ENCODE results near the gene CTSO. TPM values are rescaled to one million over a fixed set of nuclear protein-coding genes. Genes with fewer than 3 reads are reported as not detected.

The CTSO gene
- polyA plus RNA-seq, 1 experiment: 24.0 TPM

DNA sequence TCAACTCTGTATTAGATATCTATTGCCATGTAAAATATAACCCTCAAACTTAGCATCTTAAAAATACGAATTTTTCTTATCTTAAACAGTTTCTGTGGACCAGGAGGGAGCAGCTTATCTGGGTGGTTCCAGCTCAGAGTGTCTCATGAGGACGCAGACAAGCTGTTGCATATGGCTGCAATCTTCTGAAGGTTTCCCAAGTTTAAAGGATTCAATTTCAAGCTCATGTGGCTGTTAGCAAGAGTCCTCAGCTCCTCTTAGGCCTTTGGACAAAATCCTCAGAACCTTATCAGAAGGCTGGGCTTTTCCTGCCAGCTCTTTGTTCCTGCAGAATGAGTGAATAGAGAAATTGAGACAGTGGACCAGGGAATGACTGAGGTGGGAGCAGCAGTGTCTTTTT is 2.8 kb upstream of the CTSO start:
- DNase-seq (ENCODE audit: low read depth, low spot score): no peak
- H3K27me3 ChIP-seq (ENCODE audit: control insufficient read depth, insufficient read depth, low read length): no peaks in the 10 kb centered on the region
- H3K27ac ChIP-seq (ENCODE audit: low read depth, low read length): no peak overlapping the region
- TF ChIP-seq, protein P1, sequence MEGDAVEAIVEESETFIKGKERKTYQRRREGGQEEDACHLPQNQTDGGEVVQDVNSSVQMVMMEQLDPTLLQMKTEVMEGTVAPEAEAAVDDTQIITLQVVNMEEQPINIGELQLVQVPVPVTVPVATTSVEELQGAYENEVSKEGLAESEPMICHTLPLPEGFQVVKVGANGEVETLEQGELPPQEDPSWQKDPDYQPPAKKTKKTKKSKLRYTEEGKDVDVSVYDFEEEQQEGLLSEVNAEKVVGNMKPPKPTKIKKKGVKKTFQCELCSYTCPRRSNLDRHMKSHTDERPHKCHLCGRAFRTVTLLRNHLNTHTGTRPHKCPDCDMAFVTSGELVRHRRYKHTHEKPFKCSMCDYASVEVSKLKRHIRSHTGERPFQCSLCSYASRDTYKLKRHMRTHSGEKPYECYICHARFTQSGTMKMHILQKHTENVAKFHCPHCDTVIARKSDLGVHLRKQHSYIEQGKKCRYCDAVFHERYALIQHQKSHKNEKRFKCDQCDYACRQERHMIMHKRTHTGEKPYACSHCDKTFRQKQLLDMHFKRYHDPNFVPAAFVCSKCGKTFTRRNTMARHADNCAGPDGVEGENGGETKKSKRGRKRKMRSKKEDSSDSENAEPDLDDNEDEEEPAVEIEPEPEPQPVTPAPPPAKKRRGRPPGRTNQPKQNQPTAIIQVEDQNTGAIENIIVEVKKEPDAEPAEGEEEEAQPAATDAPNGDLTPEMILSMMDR (IDR thresholded peaks at IDR 0.05; ENCODE audit: low read depth, low read length): no peak
- POLR2A ChIA-PET: no interaction called here
- no peak overlapping the region for H3K4me3 ChIP-seq (ENCODE audit: low read depth, low read length)
- CTCF ChIA-PET: interaction anchor here (2.4 to 2.5 kb wide), 2 partner anchors 146 to 553 kb away, joined by 10 to 14 read pairs; no protein-coding TSS in a partner anchor
- no peaks in the 10 kb centered on the region for H3K9me3 ChIP-seq (ENCODE audit: control insufficient read depth, insufficient read depth, low read length)

DNA sequence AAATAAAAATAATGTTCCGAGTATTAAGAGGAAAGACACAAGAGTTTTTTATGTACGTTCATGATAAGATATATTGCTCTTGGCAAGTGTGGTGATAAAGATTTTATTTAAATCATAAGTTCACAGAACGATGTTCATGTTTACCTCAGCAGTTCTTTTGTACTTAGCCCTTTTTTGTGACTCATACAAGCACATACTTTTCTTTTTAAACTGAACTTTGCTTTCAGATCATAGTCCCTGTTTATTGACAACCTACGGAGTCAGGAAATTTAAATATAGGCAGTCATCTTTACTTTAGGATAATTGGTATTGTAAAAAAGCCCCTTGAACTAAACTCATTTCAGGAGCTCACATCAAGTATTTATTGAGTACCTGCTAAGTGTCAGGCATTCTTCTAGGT is 1.3 kb upstream of the CTSO start:
- H3K27ac ChIP-seq (ENCODE audit: low read depth, low read length): no peak overlapping the region
- no peaks in the 10 kb centered on the region for H3K9me3 ChIP-seq (ENCODE audit: control insufficient read depth, insufficient read depth, low read length)
- POLR2A ChIA-PET: no interaction called here
- no peak overlapping the region for H3K4me3 ChIP-seq (ENCODE audit: low read depth, low read length)
- TF ChIP-seq, protein P1 (IDR thresholded peaks at IDR 0.05; ENCODE audit: low read depth, low read length): no peak
- DNase-seq (ENCODE audit: low read depth, low spot score): no peak
- no peaks in the 10 kb centered on the region for H3K27me3 ChIP-seq (ENCODE audit: control insufficient read depth, insufficient read depth, low read length)
- CTCF ChIA-PET: interaction anchor here (2.4 to 2.5 kb wide), 2 partner anchors 144 to 551 kb away, joined by 10 to 14 read pairs; no protein-coding TSS in a partner anchor

DNA sequence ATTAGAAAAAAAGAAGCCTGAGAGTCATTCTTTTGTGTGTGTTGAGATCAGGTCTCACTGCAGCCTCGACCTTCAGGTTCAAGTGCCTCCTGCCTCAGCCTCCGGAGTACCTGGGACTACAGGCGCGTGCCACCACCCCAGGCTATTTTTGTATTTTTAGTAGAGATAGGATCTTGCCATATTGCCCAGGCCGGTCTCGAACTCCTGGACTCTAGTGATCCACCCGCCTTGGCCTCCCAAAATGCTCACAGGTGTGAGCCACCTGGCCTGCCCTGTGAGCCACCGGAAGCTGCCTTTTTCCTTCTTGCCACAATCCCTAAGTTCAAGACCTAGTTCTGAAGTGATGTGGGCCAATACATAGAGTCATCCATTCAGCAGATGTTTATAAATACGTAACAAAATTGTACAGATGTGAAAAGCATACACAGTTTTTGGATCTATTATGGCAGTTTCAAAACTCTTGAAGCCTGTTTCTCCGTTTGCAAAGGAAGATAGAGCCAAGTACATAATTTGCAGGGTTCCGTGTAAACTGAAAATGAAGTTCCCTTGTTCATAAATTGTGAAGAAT is 536 bp upstream of the CTSO start:
- Histone ChIP-seq H3K9me3 (ENCODE audit: control insufficient read depth, insufficient read depth, low read length) (no peaks in the 10 kb centered on the region), H3K27me3 (ENCODE audit: control insufficient read depth, insufficient read depth, low read length) (no peaks in the 10 kb centered on the region), H3K27ac (ENCODE audit: low read depth, low read length) (peak overlapping the region; percentile 95), H3K4me3 (ENCODE audit: low read depth, low read length) (peak overlapping the region; percentile 74)
- DNase-seq (ENCODE audit: low read depth, low spot score): no peak
- ChIA-PET CTCF (interaction anchor here (0.7 to 4.9 kb wide), 28 partner anchors 10 to 1014 kb away, joined by 3 to 173 read pairs (median 7); no protein-coding TSS in a partner anchor), POLR2A (interaction anchor here (0.6 to 1.3 kb wide), 3 partner anchors 100 to 550 kb away, joined by 3 to 9 read pairs (median 5); no protein-coding TSS in a partner anchor)
- TF ChIP-seq, protein P1 (IDR thresholded peaks at IDR 0.05; ENCODE audit: low read depth, low read length): no peak

DNA sequence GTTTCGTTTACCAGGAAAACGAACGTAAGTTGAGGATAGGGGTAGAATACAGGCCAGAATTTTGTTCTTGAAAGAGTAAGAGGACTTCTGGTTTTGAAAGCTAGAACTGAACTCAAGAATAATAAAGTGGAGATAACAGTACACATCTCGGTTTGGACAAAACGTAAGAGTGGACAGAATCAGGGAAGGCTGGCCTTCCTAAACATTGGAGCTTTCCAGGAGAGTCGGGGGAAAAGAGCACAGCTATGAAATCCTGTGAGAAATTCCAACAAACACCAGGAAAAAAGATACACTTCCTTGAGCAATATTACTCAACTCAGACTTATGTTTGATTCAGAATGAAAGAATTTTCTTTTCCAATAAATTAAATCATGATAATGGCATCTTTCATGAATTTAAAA is 1.2 kb downstream of the CTSO start:
- TF ChIP-seq, protein P1 (IDR thresholded peaks at IDR 0.05; ENCODE audit: low read depth, low read length): no peak
- H3K27me3 ChIP-seq (ENCODE audit: control insufficient read depth, insufficient read depth, low read length): no peaks in the 10 kb centered on the region
- H3K27ac ChIP-seq (ENCODE audit: low read depth, low read length): peak overlapping the region; percentile 74
- ChIA-PET POLR2A (interaction anchor here (1.1 kb wide), 1 partner anchor 150 kb away, joined by 3 read pairs; no protein-coding TSS in a partner anchor), CTCF (interaction anchor here (0.7 to 4.9 kb wide), 39 partner anchors 9 to 1402 kb away, joined by 3 to 173 read pairs (median 6); partner anchors contain the start of genes GUCY1B1 and PLRG1)
- no peaks in the 10 kb centered on the region for H3K9me3 ChIP-seq (ENCODE audit: control insufficient read depth, insufficient read depth, low read length)
- no peak for DNase-seq (ENCODE audit: low read depth, low spot score)
- peak overlapping the region; percentile 27 for H3K4me3 ChIP-seq (ENCODE audit: low read depth, low read length)

DNA sequence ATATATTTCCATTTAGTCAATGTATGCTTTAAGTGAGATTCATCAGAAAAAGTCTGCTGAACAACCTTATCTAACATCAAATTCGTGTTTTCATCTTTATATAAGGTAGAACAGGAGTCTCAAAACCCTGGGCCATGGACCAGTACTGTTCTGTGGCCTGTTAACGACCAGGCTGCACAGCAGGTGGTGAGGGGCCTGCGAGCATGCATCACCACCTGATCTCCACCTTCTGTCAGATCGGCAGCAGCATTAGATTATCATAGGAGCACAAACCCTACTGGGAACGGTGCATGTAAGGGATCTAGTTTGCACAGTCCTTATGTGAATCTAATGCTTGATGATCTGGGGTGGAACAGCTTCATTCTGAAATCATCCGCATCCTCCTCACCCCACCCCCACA is 3.2 kb downstream of the CTSO start:
- DNase-seq (ENCODE audit: low read depth, low spot score): no peak
- POLR2A ChIA-PET: no interaction called here
- Histone ChIP-seq H3K9me3 (ENCODE audit: control insufficient read depth, insufficient read depth, low read length) (no peaks in the 10 kb centered on the region), H3K4me3 (ENCODE audit: low read depth, low read length) (no peak overlapping the region), H3K27ac (ENCODE audit: low read depth, low read length) (no peak overlapping the region), H3K27me3 (ENCODE audit: control insufficient read depth, insufficient read depth, low read length) (no peaks in the 10 kb centered on the region)
- TF ChIP-seq, protein P1 (IDR thresholded peaks at IDR 0.05; ENCODE audit: low read depth, low read length): no peak
- CTCF ChIA-PET: interaction anchor here (4.5 to 4.9 kb wide), 2 partner anchors 141 to 548 kb away, joined by 103 to 173 read pairs; no protein-coding TSS in a partner anchor
